C4-2B (cell line): ENCODE measurements around the gene FREM3.

Source experiments
- H3K27ac ChIP-seq: fragments of 450-650 bp; 2 replicates; pipeline ENCODE4 v1.5.1; 2017
- ZFX ChIP-seq: fragments of 450-650 bp; IDR thresholded peaks from 2 replicates; pipeline ENCODE4 v1.6.1; 2017
- TF ChIP-seq, protein P1 (sequence below): fragments of 450-650 bp; conservative IDR thresholded peaks from 2 replicates; pipeline ENCODE4 v1.5.1; 2017; ENCODE audit warnings: mild to moderate bottlenecking

Gene FREM3

GRCh38 chr4:143606480-143606879, 94.0 kb downstream of the FREM3 start:
- TF ChIP-seq ZFX, result no peak
- TF ChIP-seq, protein P1, sequence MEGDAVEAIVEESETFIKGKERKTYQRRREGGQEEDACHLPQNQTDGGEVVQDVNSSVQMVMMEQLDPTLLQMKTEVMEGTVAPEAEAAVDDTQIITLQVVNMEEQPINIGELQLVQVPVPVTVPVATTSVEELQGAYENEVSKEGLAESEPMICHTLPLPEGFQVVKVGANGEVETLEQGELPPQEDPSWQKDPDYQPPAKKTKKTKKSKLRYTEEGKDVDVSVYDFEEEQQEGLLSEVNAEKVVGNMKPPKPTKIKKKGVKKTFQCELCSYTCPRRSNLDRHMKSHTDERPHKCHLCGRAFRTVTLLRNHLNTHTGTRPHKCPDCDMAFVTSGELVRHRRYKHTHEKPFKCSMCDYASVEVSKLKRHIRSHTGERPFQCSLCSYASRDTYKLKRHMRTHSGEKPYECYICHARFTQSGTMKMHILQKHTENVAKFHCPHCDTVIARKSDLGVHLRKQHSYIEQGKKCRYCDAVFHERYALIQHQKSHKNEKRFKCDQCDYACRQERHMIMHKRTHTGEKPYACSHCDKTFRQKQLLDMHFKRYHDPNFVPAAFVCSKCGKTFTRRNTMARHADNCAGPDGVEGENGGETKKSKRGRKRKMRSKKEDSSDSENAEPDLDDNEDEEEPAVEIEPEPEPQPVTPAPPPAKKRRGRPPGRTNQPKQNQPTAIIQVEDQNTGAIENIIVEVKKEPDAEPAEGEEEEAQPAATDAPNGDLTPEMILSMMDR, result no peak
- no peak overlapping the region for H3K27ac ChIP-seq

- TF ChIP-seq, protein P1, result no peak
- no peak for TF ChIP-seq ZFX
- no peak overlapping the region for H3K27ac ChIP-seq
These were observed 100.6 kb downstream of the FREM3 start for GRCh38 chr4:143599827-143600226.

DNA sequence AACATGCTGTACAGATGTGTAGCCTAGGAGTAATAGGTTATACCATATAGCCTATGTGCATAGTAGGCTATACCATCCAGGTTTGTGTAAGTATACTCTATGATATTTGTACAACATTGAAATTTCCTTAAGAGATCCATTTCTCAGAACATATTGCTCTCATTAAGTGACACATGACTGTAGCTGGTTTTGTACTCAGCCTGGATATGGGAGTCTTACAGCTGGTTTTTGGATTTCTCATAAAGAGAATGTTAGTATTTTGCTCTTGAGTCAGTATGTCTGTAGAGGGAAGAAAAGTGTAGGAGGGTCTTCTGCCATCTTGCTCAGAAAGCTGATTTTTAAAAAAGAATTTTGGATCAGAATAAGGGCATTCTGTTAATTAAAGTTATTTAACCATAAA, 101.7 kb downstream of the FREM3 start:
- no peak overlapping the region for H3K27ac ChIP-seq
- TF ChIP-seq, protein P1, result no peak
- TF ChIP-seq ZFX, result no peak

- H3K27ac ChIP-seq, result no peak overlapping the region
These were observed 103.2 kb downstream of the FREM3 start for GRCh38 chr4:143597276-143597675.

DNA sequence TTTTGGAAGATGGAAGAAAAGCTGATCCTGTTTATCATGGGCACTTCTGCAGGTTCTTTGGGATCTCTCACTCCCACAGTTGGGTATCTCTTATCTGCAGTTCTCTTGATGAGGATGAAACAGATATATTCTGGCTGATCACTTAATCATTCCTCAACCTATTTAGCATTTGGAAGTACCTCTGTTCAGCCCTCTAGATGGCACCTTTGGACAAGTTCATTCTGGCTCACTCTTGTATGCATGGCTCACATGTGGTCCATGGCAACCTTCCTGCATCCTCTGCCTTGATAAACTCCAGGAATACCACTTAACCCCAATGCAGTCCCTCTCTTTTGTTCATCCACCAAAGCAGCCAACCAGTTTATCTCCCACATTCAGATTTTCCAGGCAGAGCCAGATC, 112.8 kb downstream of the FREM3 start:
- H3K27ac ChIP-seq, result no peak overlapping the region
- no peak for TF ChIP-seq ZFX
- TF ChIP-seq, protein P1, result peak; percentile 38

More at GRCh38 chr4:143597276-143597675, 103.2 kb downstream of the FREM3 start:
- TF ChIP-seq ZFX, result no peak
- TF ChIP-seq, protein P1, result no peak

- H3K27ac ChIP-seq, result no peak overlapping the region
These were observed 114.4 kb downstream of the FREM3 start for GRCh38 chr4:143586080-143586479.

GRCh38 chr4:143585548-143585947, 114.9 kb downstream of the FREM3 start:
- no peak for TF ChIP-seq ZFX
- TF ChIP-seq, protein P1, result no peak
- H3K27ac ChIP-seq, result no peak overlapping the region

More at GRCh38 chr4:143586080-143586479, 114.4 kb downstream of the FREM3 start:
- no peak for TF ChIP-seq ZFX
- TF ChIP-seq, protein P1, result no peak
